Breast epithelium (tissue), 3 donors: Measurements from ENCODE around the gene ZNF207.
"Not testable (repeated sequence)": the region's sequence is repeated elsewhere in the genome, so short reads cannot be mapped to it uniquely, and the experiment has no call there.

Experiments
- POLR2A ChIP-seq: fragments of 450-650 bp; IDR thresholded peaks from one replicate; pipeline ENCODE4 v1.6.1; 2016; ENCODE audit warnings: antibody characterized with exemption, mild to moderate bottlenecking, moderate library complexity
- TF ChIP-seq, protein P1 (sequence below), 3 donors: fragments of 450-650 bp; IDR thresholded peaks; one replicate each; pipeline ENCODE4 v1.5.1; 2016 to 2017; ENCODE audit warnings: antibody characterized with exemption in 3 of 3, mild to moderate bottlenecking in 3 of 3, moderate library complexity in 3 of 3

GRCh38 chr17:32388128-32388527, 38.2 kb downstream of the ZNF207 start:
- TF ChIP-seq, protein P1, sequence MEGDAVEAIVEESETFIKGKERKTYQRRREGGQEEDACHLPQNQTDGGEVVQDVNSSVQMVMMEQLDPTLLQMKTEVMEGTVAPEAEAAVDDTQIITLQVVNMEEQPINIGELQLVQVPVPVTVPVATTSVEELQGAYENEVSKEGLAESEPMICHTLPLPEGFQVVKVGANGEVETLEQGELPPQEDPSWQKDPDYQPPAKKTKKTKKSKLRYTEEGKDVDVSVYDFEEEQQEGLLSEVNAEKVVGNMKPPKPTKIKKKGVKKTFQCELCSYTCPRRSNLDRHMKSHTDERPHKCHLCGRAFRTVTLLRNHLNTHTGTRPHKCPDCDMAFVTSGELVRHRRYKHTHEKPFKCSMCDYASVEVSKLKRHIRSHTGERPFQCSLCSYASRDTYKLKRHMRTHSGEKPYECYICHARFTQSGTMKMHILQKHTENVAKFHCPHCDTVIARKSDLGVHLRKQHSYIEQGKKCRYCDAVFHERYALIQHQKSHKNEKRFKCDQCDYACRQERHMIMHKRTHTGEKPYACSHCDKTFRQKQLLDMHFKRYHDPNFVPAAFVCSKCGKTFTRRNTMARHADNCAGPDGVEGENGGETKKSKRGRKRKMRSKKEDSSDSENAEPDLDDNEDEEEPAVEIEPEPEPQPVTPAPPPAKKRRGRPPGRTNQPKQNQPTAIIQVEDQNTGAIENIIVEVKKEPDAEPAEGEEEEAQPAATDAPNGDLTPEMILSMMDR (IDR thresholded peaks at IDR 0.05) = not testable (repeated sequence)
- not testable (repeated sequence) for TF ChIP-seq POLR2A
